Stimulated activated CD4-positive, alpha-beta T cell treated with anti-CD3 and anti-CD28 coated beads, Interleukin-12 subunit alpha, Interleukin-12 subunit beta, amount 100 ng/mL, for 24 hours (primary cell): ENCODE results near the gene SULT1A1.

Experiments used
- DNase-seq, 2 experiments: peaks; one replicate each; pipeline ENCODE4 v3.0.0-alpha.2; 2020; ENCODE audit warnings: low read depth in 2 of 2

SULT1A1 gene

DNA sequence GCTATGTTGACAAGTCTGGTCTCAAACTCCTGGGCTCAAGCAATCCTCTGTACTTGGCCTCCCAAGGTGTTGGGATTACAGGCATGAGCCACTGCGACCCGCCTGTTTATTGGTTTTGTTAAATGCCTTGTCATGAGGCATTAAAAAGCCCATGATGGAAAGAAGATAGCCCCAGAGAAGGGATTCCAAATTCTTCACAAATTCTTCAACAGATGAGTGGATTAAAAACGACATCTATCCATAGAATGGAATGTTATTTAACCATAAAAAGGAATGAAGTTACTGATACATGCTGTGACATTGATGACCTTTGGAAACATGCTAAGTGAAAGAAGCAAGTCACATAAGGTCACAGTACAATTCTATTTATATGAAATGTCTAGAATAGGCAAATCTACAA lies 51.4 kb downstream of the SULT1A1 start:
- DNase-seq = no peak

DNA sequence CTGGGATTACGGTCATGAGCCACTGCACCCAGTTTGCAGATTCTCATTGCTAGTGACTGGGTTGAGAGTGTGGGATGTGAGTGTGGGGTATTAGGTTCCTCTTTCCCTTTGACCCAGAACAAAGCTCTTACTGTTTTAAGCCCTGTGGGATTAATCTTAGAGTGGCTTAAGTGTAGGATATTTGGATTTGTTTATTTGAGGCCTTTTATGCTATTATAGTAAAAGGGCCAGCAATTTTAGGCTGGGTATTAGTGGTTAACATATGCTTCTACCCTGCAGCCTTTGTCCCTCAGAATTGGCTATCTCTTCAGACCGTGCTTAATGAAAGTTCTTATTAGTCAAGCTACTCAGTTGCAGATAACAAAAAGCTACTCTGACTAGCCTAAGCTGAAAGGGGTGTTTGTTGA lies 52.9 kb downstream of the SULT1A1 start:
- DNase-seq = no peak

DNA sequence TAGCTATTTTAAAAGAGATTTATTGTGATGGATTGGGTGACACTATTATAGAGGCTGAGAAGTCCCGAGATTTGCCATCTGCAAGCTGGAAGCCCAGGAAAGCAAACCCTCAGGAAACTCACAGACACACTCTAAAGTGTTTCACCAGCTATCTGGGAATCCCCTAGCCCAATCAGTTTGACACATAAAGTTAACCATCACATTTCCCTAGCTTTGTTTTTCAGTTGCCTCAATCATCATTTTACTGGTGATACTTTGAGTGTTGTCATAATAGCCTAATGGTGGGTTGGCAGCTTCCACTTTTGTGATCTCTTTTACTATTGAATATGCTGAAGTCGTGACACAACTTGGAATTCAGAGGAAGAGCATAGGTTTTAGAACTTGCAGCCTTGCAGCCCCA lies 54.3 kb downstream of the SULT1A1 start:
- DNase-seq = no peak
